Left cardiac atrium (tissue), 4 donors: ENCODE results near the gene ERRFI1. TPM values are rescaled to one million over a fixed set of nuclear protein-coding genes. Genes with fewer than 3 reads are reported as not detected.

Experiments
- ATAC-seq, 2 donors: fragments of 200-7000 bp; cut with Tn5 transposase; one replicate each; pipeline ENCODE4 v1.9.1; 2020; ENCODE audit warnings: mild to moderate bottlenecking in 2 of 2, moderate library complexity in 2 of 2
- DNase-seq: peaks from one replicate; pipeline ENCODE4 v3.0.0-alpha.2; 2020
- intact Hi-C, 2 donors: fragments of 100-400 bp; cut with DNase I; formaldehyde crosslinking; loops; one replicate each; pipeline versions ENCODE4 v1.14.1 to v1.15.1; 2022 to 2023
- total RNA-seq, 2 donors: library from RNA; stranded (reverse); fragmentation: NEBNext Ultra II Directional; extraction: Animal tissue kit (Norgen Biotek cat#: 25700); gene quantifications; one replicate each; pipeline ENCODE4 v1.2.1, GENCODE V29; 2021
- donor health status: DM: no; HTN: yes; CAD: no.
- donor health status: DM: no; HTN: yes; CAD: no; lungs with severe emphysema.
- donor health status: DM: yes; HTN: yes; CAD: no.
- donor health status: Dilated cardiomyopathy.

The ERRFI1 gene
- total RNA-seq, 2 donors from 2014 or later, result 17.0 to 19.0 TPM

DNA sequence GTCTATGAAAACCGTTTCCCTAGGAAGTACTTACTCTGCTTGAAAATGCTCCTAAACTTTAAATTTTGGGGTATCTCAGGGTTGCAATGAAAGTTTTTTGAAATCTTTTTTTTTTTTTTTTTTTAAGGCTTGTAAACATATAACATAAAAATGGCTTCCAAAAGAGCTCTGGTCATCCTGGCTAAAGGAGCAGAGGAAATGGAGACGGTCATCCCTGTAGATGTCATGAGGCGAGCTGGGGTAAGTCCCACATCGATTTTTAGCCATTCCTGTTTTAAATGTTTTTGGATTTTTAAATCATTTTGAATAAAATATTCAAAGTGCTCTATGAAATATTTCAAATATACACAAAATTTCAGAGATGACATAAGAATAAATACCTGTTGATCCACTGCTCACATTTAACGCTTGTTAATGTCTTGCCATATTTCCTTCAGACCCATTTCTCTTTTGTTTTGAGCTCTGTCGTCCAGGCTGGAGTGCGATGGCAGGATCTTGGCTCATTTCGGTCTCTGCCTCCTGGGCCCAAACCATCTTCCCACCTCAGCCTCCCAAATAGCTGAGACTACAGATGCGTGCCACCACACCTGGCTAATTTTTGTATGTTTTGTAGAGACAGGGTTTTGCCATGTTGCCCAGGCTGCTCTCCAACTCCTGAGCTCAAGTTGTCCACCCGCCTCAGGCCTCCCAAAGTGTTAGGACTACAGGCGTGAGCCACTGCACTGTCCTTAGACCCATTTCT lies 63.3 kb downstream of the ERRFI1 start:
- intact Hi-C loops, result no loop called here
- no peak for ATAC-seq

DNA sequence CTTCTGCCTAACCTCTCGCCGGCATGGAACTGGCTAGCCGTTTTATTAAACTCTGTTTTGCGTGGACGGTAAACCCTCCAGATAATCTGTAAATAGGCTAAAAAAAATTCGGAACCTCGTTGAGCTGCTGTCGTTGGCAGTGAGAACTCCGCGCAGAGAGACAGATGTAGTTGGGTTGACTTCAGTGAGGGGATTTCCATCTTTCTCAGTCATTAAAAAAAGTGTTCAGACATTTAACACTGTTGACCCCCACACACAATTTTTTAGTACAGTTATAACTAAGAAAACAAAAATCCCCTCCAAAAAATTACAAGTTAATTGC lies 64.1 kb downstream of the ERRFI1 start:
- DNase-seq, result no peak
- ATAC-seq, result no peak
- intact Hi-C loops, result no loop called here

More for the DNA sequence above, 63.3 kb downstream of the ERRFI1 start:
- DNase-seq, result no peak

Other genes with a start within 250 kb of the ERRFI1 start
- 10 to 100 TPM; 15.5 to 24.3 TPM for gene PER3, start 242.0 kb downstream of the ERRFI1 start, total RNA-seq
- gene UTS2, start 173.2 kb downstream of the ERRFI1 start, total RNA-seq, result not detected
- gene TNFRSF9, start 85.5 kb downstream of the ERRFI1 start, total RNA-seq, result under 1 TPM; 0.08 to 0.09 TPM
- gene PARK7, start 64.6 kb downstream of the ERRFI1 start, total RNA-seq, result 100 to 1,000 TPM; 284 to 328 TPM